Measurements from ENCODE around the gene CCDC85C.
A peak's percentile ranks its signal among the peaks of the same experiment; 100 is the strongest.

CCDC85C gene

DNA sequence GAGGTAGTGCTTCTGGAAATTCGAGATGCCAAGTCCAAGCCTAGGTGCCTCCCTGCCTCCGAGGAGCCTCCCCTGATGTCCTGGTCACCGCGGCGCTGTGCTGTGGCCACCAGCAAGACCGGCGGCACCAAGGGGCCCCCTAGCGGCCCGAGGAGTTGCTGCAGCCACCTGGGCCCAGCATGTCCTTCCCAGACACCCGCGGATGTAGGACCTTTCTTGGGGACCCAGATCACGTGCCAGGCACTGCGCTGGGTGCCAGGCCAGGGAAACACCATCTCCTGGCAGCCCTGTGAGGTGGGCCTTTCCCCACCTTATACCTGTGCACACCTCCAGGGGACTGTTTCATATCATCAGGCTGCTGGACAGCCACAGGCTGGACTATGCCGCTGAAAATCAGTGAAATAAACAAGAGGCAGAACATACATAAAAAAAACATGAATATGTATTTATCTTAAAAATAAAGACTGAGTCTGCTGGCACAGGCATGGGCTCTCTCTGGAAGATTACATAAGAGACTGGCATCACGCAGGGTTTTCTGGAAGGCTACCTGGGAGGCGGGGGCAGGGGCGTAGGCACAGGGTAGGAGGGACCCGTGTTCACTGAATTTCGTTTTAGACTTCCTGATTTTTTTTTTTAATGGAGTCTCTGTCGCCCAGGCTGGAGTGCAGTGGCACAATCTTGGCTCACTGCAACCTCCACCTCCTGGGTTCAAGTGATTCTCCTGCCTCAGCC is 25.0 kb upstream of the CCDC85C start:
- peak; percentile 55 for DNase-seq

DNA sequence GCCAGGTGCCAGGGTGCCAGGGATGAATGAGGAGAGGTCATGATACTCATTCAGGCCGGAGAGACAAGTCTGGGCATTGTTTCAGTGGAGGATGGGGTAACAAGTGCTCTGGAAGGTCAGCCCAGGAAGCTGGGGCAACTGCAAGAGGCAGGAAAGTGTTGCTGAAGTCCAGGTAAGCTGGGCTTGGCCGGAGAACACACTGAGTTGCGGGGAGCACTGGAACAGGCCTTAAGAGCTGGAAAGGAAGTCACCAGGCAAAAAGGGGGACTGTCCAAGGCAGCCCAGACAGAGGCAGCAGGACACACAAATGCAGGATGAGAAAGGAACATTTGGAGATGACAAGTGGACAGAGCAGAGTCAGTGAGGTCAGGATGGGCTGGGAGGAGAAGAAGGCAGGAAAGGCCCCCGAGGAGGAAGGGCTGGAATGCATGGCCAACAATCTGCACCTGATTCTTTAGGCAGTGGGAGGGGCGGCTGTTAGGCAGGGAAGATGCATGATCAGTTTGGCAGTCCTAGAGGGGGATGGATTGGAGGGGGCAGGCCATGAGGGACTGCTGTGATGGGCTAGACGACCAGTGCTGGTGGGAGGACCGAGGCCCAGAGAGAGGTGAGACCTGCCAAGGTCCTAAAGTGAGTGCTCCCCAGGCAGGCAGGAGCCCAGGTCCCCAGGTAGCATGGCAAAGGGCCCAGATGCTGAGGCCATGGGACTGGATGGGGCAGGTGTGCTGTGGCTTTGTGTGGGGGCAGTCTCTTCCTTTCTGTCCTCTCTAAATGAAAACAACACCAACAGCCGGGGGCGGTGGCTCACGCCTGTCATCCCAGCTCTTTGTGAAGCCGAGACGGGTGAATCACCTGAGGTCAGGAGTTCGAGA is 23.7 kb upstream of the CCDC85C start:
- no peak for DNase-seq

DNA sequence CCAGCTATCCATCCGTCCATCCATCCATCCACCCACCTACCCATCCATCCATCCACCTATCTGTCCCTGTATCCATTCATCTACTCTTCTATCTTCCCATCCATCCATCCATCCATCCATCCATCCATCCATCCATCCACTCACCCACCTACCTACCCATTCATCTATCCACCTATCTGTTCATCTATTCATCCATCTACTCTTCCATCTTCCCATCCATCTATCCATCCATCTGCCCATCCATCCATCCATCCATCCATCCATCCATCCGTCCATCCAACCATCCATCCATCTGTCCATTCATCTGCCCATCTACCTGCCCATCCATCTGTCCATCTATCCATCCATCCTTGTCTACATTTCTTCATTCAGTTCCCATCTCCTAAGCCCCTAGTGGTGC is 23.1 kb upstream of the CCDC85C start:
- DNase-seq, result no peak

DNA sequence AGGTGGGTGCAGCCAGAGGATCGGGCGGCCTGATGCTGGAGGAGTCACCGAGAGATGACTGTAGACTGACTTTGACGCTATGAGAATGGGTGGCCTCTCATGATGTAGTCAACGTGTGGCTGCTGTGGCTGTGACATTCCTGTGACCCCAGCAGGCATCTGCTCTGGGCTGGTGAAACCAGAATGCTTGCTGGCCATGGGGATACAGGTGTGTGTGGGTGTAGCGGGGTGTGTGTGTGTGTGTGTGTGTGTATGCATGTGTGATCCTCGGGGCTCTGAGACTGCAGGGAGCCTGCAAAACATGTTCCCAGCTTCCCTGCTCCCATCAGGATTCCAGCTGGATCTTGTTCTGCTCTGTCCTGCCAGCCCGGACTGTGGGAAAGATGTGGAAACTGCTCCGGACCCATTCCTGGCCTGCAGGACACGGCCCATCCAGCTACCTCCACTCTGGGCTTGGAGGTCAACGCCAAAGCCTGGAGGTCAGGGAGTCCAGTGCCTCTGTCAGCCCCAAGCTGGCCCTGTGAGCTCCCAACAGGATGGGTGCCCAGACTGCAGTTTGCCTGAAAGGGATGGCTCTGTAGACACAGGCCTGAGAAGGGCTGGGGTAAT is 22.1 kb upstream of the CCDC85C start:
- no peak for DNase-seq

DNA sequence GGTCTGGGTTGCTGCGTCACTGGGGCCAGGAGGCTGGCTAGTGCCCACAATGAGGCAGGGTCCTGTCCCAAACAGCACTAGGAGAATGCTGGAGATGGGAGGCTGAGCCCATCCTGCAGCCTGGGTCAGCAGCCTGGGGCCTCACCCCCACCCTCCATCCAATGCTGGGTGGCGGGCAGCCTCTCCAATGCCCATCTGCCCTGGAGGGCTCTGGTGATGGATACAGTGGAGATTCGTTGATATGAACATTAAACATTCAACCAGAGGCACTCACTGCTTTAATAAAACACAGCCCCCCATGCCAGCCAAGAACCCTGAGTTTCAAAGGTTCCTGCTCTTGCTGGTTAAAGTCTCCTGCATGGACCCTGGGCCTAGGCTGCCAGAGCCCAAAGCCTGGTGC is 21.5 kb upstream of the CCDC85C start:
- no peak for DNase-seq

DNA sequence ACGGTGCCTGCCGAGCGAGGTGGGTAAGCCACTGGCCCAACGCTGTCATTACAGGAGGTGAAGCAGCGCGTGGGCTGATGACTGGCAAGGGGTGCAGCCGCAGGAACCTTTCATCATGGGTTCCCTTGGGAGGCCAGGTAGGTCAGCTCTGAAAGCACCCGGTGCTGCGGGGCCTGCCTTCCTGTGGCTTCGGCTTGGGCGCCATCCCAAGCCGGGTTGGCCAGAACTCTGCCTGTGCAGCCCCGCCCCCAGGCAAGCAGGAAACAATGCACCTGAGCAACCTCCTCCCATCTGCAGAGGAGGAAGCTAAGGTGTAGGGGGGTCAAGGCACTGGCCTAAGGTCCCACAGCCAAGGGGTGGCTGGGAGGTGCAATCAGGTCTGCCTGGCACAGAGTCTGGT is 21.0 kb upstream of the CCDC85C start:
- DNase-seq, result no peak

DNA sequence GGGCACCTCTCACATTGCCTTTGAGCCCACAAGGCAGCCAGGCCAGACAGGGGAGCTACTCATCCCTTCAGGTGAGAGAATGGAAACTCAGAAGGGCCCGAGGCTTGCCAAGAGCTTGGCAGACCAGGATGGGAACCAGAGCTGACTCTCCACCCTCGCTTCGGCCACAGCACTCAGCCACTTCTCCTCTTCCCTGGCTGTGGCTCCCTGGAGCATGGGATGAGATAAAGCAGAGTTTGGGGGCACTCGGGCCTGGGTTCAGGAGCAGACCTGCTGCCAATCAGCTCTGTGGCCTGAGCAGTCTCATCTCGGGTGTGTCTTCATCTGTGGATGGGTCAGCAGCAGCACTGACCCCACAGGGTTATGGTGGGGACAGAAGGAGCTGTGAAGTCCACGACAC is 20.0 kb upstream of the CCDC85C start:
- no peak for DNase-seq

DNA sequence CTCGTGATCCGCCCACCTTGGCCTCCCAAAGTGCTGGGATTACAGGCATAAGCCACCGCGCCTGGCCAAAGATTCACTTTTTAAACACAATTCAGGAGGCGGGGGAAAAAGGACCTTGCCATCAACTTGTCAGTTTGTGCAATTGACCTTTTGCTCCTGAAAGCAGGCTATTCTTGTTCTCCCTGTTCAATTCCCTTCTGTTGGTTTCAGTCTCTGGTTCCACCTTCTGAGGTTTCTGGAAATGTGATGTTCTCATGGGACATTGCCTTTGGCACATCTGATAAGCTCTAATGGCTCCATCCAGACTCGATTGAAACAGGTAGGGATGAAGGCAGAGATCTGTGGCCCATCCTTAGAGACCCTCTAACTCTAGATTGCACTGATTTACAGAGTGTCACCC is 17.9 kb upstream of the CCDC85C start:
- DNase-seq, result no peak

DNA sequence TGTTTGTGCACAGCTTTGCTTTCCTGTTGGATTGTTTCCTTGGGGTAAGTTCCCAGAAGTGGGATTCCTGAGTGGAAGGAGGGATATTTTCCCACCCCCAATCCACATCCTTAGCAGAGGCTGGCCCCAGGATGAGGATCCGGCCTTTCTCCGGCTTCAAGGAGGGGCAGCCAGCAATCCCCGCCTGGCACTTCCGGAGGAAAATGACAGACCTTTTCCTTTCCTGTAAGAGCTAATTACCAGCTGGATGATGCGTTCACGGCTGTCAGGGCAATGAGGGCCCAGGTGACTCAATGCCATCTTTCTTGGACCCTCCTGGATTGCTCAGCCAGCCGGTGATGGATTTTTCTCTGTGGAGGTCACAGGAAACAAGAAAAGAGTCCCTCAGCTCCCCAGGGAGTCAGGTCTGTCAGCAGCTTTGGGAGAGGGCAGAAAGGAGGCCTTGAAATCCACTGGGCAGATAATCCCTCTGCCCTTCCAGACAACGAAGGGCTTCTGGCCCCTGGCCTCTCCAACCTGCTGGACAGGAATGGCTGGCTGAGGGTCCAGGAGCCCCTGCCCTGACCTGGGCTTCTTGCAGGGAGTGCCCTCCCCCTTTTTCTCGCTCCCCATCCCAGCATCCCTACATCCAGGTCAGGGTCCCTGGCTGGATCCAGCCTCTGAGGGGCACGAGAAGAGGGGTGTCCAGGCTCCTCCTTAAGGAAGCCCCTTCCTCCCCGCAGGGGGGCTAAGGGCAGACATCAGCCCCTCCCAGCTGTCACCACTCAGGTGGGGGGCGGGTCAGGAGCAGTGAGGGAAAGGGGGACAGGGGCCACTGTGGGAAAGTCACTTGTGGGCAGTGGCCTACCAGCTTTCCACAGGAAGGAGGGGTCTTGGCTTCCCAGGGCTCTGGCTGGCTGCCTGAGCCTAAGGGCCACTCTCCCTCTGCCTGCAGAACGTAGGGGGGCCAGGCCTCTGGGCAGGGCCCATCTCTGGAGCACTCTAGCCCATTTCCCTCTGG is 16.1 kb upstream of the CCDC85C start:
- no peak for DNase-seq

DNA sequence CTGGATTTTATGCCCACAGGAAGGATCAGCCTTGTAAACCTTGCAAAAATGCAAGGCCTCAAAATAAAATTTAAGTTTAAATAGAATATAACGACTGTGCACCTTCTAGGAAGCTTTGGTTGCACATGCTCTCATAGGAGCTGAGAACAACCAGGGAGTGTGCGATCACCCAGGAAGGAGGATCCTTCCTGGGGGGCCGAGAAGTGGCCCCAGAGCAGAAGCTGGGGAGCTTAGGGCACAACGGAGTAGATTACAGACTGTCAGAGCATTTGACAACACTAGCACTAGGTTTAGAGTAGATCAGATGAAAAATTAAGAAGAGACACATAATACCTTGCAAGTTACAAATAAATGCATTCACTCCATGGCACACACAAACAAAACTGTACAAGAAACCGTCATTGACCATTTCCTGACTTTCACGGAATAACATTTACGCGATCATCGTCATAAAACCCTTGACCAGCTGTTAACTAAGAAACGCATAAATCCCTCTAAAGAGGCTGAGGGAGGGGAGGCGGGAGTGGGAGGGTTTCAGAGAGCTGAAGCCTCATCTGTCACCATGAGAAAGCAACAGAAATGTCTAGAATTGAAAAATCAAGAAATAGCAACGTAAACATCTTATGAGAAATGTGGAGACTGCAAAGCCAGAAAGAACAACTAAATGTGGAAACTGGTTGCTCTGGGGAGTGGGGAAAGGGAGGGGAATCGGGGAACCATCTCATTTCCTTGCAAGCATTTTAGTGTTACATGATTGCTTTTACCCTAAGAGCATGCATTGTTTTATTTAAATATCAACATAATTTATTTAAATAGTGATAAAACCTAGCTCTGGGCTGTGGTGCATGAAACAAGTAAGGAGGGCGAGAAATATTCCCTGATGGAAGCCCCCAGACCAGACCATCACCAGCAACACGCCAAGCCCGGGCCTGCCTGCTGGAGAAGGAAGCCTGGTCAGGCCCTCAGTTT is 13.1 kb upstream of the CCDC85C start:
- no peak for DNase-seq

DNA sequence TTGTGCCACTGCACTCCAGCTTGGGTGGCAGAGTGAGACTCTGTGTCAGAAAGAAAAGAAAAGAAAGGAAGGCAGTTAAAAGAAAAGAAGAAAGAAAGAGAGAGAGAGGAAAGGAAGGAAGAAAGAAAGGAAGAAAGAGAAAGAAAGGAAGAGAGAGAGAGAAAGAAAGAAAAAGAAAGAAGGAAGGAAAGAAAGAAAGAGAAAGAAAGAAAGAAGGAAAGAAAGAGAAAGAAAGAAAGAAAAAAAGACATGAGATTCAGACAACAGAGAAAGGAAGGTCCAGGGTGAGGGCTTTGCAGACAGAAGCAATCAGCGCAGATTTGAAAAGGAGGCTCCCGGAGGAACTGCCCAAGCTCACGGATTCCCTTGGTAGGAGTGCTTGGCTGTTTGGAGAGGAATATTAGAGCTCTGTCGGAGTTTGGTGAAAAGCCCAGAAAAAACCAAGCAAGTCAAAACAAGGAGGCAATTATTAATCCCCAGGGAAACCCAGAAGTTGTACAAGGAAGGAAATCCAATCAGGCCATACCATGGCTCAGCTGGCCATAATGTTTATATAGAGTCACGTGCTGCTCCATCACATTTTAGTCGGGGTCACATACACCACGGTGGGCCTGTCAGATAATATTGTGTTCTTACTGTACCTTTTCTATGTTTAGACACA is 11.6 kb upstream of the CCDC85C start:
- no peak for DNase-seq

DNA sequence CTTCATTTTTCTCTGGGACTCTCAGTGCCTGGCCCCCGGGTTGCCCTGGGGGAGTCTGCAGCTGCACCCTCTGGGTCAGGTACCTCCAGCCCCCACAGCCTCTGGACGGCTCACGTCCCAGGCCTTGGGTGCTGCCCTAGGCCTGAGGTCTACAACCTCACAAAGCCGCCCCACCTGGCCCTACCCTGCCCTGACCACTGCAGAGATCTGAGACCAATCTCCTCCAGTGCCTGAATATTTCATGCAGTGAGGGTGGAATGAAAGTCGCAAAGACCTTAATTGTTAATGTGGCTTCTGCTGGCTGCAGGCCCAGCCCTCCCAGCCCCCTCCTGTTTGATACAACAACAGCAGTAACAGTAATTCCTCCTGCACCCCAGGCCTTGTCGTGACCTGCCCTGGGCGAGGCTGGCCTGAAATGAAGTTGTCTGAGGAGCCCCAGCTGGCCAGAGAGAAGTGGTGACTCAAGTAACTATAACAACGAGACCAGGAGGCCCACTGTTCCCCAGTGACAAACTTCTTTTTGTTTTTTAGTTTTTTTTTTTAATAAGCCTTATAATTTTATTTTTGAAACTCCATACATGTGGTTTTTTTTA is 8.8 kb upstream of the CCDC85C start:
- no peak for DNase-seq

DNA sequence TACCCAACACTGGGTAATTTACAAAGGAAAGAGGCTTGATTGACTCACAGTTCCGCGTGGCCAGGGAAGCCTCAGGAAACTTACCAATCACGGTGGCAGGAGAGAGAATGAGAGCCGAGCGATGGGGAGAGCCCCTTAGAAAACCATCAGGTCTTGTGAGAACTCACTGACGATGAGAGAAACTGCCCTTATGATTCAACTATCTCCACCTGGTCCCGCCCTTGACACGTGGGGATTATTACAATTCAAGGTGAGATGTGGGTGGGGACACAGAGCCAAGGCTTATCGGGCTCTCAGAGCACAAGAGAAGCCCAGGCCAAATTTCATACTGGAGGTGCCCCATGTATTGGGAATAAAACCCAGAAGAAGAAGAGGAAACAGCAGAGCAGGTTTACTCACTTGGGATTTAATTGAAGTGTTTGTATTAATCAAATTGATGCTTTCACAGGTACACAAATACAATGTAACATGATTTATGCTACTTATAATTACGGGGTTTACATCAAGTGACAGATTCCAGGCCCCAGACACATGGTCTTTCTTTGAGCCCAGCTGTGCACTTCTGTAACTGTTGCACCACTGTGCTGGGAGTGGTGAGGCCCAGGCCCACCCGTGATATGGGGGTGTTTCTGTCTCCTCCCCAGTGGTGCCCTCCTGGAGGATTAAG is 8.2 kb upstream of the CCDC85C start:
- no peak for DNase-seq

DNA sequence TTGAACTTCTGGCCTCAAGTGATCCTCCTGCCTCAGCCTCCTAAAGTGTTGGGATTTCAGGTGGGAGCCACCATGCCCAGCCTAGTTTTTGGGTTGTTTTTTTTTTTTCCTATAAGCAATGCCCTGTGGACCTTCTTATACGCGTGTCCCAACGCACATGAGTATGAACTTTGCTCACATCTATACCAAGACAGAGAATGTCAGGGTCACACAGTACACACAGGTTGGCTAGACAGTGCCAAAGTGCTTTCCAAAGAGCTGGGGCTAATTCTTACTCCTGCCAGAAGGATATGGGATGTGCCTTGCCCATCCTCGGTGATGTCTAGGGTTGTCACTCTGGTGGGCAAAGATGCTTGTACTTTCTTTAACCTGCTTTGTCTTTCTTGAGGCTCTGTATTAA is 7.6 kb upstream of the CCDC85C start:
- no peak for DNase-seq

DNA sequence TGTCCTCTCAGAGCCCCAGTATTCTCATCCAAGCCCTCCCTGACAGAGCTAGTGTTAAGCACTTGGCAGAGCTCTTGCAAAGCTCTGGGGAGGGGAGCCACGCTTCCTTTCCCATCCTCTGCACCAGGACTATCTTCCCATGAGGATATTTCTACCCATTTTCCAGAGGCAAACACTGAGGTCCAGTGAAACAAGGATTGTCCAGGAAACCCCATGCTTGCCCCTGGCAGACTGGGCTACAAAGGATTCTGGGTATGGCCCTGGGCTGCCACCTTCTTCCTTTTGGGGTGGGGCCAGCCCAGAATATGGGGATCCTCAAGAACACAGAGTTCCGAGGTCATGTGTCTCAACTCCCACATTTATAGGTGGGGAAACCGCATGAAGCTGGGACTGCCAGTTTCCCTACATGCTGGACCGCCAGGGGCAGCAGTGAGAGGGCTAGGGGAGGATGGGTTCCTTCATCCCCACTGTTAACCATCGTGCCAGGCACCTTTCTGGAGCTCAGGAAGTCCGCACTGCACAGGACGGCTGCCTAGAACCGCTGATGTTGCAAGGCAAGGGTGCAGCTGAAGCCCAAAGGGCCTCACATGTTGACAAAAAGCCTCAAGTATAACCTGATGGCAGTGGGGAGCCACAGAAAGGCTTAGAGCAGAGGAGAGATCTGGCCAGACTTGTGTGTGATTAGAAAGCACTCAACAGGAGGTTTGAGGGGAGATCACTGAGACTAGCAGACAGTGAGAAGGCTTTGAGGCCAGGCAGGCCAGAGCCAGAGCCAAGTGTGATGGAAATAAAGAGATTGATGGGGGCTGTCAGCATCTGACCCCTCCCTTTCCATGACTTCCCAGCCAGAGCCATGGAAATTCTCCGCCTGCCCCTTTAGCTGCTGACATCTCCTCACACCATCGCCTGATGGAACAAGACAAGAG is 5.5 kb upstream of the CCDC85C start:
- no peak for DNase-seq

DNA sequence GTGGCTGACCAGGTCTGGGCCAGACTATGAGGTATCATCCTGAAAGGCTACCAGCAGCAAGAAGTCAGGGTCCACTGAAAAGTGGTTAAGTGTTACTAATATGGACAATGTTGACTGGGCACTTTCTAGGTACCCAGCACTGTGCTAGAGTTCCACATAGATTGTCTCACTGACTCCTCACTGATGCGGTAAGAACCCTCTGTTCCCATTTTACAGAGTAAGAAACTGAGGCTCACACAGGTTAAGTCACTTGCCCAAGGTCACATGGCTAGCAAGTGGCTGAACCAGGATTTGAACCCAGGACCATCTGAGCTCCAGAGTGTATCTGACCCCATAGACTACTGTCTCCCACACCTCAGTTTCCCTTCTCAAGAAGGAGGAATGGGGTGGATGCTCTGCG is 4.6 kb upstream of the CCDC85C start:
- no peak for DNase-seq

DNA sequence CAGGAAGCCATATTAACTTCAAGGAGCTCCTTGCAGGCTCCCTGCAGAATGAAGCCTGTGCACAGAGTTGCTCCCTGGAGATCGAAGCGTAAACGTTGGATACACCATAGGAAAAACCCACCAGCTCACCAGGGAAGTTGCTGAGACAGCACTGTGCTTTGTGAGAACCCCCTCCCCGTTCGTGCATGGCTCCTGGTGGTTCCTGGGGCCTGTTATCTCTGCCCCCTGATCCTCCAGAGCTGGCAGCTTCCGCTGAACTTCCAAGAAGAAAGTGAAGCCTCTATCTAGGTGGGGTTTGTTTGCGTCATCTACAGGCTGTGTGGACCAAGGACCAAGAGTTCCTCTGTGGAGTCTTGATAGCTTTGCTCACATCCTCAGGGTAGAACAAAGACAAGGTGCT is 2.4 kb upstream of the CCDC85C start:
- DNase-seq, result no peak

DNA sequence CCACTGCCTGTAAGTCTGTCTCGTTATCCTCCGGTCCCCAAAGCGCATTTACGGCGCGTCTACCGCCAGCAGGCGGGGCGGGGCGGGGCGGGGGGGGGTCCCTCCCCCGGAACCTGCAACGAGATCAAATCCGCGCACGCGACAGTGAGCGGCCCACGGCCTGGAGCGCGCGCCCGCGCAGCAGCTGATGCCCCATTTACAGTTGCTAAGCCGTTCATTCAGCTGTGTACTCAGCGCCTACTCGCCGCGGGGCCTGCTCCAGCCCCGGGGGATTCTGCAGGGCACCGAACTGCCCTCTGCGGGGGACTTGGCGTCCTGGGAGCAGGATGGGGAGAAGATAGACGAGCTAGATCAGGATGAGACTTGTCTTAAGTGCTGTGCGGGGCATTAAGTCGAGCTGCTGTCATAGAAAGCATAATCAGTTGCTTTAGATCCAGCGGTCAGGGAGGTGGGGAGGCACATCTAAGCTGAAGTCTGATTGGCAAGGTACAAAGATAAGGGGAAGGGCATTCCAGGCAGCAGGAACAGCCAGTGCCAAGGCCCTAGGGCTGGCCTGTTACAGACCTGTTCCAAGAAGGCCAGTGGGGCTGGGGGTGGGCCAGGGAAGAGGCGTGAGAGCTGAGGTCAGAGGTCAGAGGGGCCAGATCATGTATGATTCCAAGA is 1.4 kb upstream of the CCDC85C start:
- DNase-seq, result peak; percentile 78

Measured in NCI-H2107 (cell line).